DMS 273 (cell line): ENCODE results near the gene PTPRT.

Experiments used
- DNase-seq: peaks from one replicate; lab custom pipeline; 2025; ENCODE audit not compliant: unreplicated experiment; lab: John Stamatoyannopoulos, UW

The PTPRT gene

GRCh38 chr20:43028470-43028869, 161.2 kb downstream of the PTPRT start:
- no peak for DNase-seq

- no peak for DNase-seq
Measured at GRCh38 chr20:43023836-43024235, 165.9 kb downstream of the PTPRT start.

GRCh38 chr20:43022568-43022967, 167.1 kb downstream of the PTPRT start:
- no peak for DNase-seq

GRCh38 chr20:43022081-43022480, 167.6 kb downstream of the PTPRT start:
- no peak for DNase-seq

- DNase-seq, result no peak
Measured at GRCh38 chr20:43017241-43018030, 172.3 kb downstream of the PTPRT start.

GRCh38 chr20:43016257-43016656, 173.4 kb downstream of the PTPRT start:
- no peak for DNase-seq

GRCh38 chr20:43015566-43015965, 174.1 kb downstream of the PTPRT start:
- DNase-seq, result no peak

- no peak for DNase-seq
Measured at GRCh38 chr20:43014206-43014605, 175.5 kb downstream of the PTPRT start.

GRCh38 chr20:43011491-43011890, 178.2 kb downstream of the PTPRT start:
- DNase-seq, result no peak

- no peak for DNase-seq
Measured at GRCh38 chr20:43009532-43009931, 180.2 kb downstream of the PTPRT start.

- no peak for DNase-seq
Measured at GRCh38 chr20:43007525-43007924, 182.2 kb downstream of the PTPRT start.

- no peak for DNase-seq
Measured at GRCh38 chr20:43006651-43007375, 182.9 kb downstream of the PTPRT start.

- no peak for DNase-seq
Measured at GRCh38 chr20:43003318-43003944, 186.3 kb downstream of the PTPRT start.

- DNase-seq, result no peak
Measured at GRCh38 chr20:42996141-42996540, 193.6 kb downstream of the PTPRT start.

- no peak for DNase-seq
Measured at GRCh38 chr20:42988319-42988718, 201.4 kb downstream of the PTPRT start.

- no peak for DNase-seq
Measured at GRCh38 chr20:42987376-42988114, 202.2 kb downstream of the PTPRT start.

- DNase-seq, result no peak
Measured at GRCh38 chr20:42986143-42986773, 203.4 kb downstream of the PTPRT start.

GRCh38 chr20:42985628-42986027, 204.1 kb downstream of the PTPRT start:
- DNase-seq, result no peak

GRCh38 chr20:42982218-42982617, 207.5 kb downstream of the PTPRT start:
- no peak for DNase-seq

GRCh38 chr20:42981253-42981652, 208.5 kb downstream of the PTPRT start:
- DNase-seq, result no peak

GRCh38 chr20:42979720-42980119, 210.0 kb downstream of the PTPRT start:
- no peak for DNase-seq
